Fibroblast of skin of scalp (primary cell): ENCODE measurements around the gene SLC24A4.

ENCODE experiments used
- DNase-seq: peaks from one replicate; pipeline ENCODE4 v3.0.0-alpha.2; 2013

The SLC24A4 gene

DNA sequence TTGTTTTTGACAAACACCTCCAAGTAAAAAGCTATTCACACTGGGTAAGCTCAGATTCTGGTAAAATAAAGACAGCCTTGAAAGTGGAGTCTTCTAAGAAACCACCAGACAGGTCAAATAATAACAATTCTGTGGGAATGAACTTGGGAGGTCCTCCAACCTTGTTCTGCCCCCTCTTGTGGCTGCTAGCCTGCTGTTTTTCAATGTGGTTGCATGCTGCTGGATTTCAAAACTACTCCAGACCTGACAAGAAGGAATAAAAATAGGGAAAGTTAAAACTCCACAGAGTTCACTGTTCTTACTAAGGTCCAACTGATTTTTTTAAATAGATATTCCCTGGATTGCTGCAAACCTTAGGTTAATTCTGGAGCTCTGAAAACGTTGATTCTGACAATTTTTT is 158.4 kb downstream of the SLC24A4 start:
- peak; percentile 70 for DNase-seq

GRCh38 chr14:92481811-92482555 is 159.0 kb downstream of the SLC24A4 start:
- no peak for DNase-seq

DNA sequence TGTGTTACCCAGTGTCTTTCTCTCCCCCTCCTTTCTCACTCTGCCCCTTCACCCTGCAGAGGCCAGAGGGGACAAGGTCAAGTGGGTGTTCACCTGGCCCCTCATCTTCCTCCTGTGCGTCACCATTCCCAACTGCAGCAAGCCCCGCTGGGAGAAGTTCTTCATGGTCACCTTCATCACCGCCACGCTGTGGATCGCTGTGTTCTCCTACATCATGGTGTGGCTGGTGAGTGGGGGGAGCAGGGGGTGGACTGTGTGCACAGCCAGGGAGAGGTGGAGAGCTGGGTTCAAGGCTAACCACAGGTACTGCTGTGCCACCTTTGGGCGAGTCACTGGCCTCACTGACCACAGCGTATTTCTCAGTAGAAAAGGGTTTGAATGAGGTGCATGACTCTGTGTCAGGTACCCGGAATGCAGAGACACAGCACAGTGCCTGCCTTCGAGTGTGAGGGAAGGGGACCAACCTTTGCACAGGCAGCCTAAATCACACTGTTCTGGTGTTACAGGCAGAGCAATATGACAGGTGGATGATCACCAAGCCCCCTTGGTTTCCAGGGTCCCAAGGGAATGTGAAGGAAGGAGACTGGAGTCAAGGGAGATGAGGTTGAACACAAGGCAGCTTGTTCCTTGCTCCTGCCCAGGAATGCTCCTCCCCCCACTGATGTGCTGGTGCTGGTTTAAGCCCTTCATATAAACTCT is 159.8 kb downstream of the SLC24A4 start:
- DNase-seq = no peak

DNA sequence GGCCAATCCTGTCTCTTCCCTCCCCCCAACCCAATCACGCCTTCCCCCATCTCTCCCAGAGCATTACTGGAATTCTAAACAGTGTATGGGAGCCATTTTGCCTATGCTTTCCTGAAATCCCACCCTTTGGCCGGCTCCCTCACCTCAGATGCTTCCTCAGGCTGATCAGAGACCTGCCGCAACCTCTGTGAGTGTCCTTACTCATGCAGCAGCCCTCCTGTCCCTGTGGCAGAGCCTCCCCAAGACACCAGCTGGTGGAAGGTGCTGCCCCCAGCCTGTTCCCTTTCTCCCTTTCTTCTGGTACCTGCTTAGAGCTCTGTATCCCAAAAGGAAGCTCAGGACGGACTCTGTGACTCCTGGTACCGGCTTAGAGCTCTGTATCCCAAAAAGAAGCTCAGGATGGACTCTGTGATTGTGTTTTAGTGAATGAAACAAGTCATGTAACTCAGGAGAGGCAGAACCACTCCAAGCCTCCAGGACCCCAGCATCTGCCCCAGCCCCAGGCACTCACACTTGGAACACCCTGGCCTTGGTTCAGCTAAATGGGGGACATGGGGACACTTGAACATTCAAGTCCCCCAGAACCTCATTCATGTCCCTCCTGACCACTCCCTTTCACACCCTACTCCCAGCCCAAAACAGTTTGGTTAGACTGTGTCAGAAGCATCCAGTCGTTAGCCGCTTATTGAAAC is 161.3 kb downstream of the SLC24A4 start:
- no peak for DNase-seq

- DNase-seq = peak; percentile 65
These were observed 163.9 kb downstream of the SLC24A4 start for GRCh38 chr14:92486881-92487280.

DNA sequence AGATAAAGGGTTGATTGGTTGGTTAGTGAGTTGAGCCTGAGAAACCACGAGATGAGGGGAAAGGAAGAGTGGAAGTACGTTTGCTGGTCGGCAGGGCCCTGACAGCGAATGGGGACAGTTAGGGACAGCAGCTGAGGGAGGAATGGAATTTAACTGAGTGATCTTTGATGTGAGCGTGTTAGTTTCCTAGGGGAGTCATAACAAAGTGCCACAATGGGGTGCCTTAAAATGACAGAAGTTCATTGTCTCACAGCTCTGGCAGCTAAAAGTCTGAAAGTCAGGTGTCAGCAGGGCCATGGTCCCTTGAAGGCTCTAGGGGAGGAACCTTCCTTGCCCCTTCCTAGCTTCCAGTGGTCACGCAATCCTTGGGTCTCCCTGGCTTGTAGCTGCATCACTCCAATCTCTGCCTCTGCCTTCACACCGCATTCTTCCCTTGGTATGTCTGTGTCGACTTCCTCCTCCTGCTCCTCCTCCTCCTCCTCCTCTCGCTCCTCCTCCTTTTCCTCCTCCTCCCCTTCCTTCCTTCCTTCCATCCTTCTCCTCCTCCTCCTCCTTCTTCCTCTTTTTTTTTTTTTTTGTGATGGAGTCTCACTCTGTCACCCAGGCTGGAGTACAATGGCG is 164.7 kb downstream of the SLC24A4 start:
- no peak for DNase-seq

DNA sequence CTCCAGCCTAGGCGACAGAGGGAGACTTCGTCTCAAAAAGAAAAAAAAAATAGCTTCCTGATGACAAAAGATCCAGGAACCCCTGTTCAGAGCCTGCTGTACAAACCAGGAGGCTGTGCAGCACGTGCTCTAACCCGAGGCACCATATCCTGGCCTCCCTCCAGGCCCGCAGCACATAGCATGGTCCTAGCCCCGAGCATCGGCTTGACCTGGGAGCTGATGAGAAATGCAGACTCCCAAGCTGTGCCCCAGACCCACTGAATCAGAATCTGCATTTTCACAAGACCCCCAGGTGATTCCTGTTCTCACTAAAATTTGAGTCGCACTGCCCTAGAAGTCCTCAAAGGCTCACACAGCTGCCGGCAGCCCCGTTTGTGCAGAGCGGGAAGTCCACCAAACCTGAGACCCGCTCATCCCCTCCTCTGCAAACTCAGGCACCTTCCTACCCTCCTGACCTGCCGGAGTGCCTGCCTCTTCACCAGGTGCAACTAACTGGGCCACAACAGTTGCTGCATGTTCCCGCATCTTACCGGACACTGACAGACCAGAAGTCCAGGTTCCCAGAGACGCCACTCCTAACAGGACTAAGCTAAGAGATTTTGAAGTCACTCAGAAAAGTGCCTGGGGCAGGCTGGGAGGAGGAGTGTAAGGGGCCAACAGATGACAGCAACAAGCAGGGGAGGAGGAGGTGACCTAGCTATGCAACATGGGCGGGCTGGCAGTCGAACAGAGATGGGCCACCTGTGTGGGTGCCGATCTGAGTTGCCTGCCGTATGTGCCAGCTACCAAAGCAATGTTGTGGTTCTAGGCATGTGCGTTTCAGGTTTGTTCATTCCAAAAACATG is 166.7 kb downstream of the SLC24A4 start:
- no peak for DNase-seq

DNA sequence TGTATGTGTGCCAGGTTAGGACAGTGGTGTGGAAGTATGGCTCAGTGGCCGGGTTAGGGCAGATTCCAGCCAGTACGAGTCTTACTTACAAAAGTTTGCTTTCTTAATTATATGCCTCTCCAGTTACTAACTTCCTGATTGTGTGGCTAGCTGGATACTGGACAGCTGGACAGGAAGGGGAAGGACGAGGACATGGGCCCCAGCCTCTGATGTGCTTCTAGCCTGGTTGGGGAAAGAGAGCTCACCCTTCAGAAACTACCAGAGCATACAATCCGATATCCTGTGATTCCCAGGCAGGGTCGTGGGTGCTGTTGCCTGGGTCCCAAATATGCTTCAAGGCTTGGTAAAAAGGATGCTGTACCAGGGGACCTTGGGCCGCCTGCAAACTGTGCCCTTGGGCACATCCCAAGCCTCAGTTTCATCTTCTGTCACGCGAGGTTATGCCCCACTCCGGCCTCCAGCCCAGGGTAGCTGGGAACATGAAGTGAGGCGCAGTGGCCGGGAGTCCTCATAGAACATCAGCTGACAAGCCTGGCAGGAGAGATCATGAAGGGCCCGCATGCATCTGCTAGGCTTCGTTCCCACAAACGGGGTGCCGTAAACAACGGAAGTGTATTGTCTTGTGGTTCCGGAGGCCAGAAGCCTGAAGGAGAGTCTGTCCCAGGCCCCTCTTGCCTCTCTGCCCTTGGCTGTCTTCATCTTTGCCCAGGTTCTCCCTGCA is 167.4 kb downstream of the SLC24A4 start:
- DNase-seq = no peak

DNA sequence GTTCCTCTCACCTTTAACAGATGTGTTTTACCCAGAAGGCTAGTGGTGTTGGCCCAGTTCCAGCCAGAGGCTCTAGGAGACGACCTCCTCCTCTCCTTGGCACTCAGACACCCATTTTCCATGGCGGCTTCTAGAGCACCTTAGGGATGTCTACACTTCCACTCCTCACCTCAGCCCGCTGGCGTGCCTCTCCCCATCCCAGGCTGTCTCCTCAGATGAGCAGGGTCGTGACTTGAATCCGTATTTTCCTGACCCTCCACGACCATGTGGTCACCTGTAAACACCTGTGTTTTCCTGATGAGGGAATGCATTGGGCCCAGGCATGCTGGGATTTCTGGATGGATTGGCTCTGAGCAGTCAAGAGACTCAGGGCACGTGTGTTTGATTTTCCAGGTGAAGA is 168.8 kb downstream of the SLC24A4 start:
- DNase-seq = no peak

GRCh38 chr14:92492258-92492657 is 169.3 kb downstream of the SLC24A4 start:
- DNase-seq = no peak

GRCh38 chr14:92493024-92493423 is 170.1 kb downstream of the SLC24A4 start:
- no peak for DNase-seq

GRCh38 chr14:92493492-92493891 is 170.5 kb downstream of the SLC24A4 start:
- DNase-seq = no peak

GRCh38 chr14:92494512-92494911 is 171.5 kb downstream of the SLC24A4 start:
- DNase-seq = no peak

- peak; percentile 87 for DNase-seq
These were observed 172.1 kb downstream of the SLC24A4 start for GRCh38 chr14:92495027-92495426.

DNA sequence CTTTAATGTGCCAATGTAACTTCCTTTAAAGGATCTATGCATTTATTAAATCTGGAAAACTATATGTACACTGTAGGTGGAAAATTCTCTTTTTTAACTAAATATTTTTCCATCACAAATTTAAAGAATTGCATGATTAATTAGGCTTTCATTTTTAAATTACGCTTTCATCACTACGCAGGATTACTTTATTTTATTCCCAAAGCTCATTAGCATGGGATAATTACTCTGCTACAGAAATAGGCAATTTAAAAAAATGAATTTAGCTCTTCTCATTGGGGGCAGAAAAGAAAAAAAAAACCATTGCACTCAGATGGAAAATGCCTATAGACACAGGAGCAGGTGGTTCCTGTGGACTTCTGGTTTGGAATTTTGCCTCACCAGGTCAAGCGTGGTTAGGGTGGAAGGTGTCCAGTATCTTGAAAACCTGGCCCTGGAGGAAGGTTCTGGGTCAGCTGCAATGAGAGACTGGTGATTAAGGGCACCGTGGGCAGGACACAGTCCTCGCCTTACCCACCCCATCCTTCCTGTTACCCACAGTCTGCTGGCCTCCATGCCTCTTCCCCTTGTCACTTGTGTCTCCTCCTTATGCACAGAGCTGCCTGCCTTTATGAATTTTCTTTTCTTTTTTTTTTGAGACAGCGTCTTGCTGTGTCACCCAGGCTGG is 173.4 kb downstream of the SLC24A4 start:
- DNase-seq = no peak

- DNase-seq = no peak
These were observed 174.4 kb downstream of the SLC24A4 start for GRCh38 chr14:92497391-92497790.

DNA sequence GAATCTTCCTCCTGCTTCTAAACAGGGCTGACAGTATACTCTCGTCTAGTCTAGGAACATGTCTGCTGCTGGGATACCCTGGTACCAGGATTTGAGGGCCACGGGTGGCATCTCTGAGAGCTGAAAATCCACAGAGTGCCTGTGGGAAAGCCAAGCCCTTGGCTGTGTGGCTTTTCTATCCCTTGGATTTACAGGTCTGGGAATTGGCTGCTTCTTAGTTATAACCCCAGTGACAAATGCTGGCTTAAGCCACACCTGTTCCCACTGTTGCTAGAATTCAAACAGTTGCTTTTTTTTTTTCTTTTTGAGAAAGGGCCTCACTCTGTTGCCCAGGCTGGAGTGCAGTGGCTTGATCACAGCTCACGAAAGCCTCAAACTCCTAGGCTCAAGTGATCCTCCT is 176.3 kb downstream of the SLC24A4 start:
- no peak for DNase-seq

DNA sequence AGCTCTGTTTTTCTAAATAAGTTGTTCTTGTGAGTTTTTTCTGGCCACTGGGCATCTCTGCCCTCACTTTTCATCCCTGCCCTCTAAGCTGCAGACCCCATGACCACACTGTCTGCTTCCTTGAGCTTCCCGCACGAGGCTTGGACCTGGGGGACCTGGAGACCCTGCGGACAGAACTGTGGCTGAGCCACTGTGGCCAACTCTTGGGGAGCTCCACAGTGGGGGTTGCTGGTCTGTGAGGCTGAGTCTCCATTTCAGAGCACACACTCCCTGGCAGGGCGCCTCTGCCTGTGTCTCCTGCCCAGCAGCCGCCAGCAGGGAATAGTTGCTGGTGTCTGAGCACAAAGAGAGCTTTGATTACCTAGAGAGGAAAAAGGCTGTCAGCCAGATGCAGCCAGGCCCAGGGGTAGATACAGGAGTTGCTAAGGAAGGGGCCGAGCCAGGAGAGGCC is 177.6 kb downstream of the SLC24A4 start:
- no peak for DNase-seq

GRCh38 chr14:92501891-92502351 is 179.0 kb downstream of the SLC24A4 start:
- peak; percentile 96 for DNase-seq

GRCh38 chr14:92502541-92503286 is 179.7 kb downstream of the SLC24A4 start:
- no peak for DNase-seq
